GM18499 (cell line): Measurements from ENCODE around the gene RSL1D1.
A peak's percentile ranks its signal among the peaks of the same experiment; 100 is the strongest.
"Not testable (repeated sequence)": the region's sequence is repeated elsewhere in the genome, so short reads cannot be mapped to it uniquely, and the experiment has no call there.

Source experiments
- ATAC-seq: cut with Tn5 transposase; IDR thresholded peaks from one replicate; pipeline ENCODE4 v1.9.1; 2021; ENCODE audit warnings: moderate number of reproducible peaks; ENCODE audit not compliant: insufficient read depth, unreplicated experiment

The RSL1D1 gene

GRCh38 chr16:11799509-11800381 is 51.6 kb downstream of the RSL1D1 start:
- no peak for ATAC-seq

GRCh38 chr16:11799017-11799381 is 52.3 kb downstream of the RSL1D1 start:
- no peak for ATAC-seq

DNA sequence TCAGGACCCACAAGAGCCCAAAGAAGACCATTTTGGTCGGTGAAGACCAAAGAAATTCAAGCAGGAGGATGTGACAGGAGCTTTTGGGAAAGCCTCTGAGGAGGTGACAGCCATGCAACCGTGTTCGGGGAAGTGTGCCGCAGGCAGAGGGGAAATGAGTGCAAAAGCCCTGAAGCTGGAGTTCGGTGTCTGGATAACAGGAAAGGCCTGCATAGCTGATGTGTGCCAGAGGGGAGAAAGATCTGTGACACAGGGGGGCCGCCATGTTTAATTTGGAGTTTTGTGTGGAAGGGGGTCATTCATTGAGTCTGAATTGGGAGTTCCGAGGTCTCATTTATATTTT is 53.4 kb downstream of the RSL1D1 start:
- no peak for ATAC-seq

GRCh38 chr16:11797166-11797956 is 54.0 kb downstream of the RSL1D1 start, which contains the start of gene ZC3H7A:
Gene ZC3H7A, minus strand, starts transcription at chr16:11797258. Its CDS starts 14,904 bp downstream, at chr16:11782354.
- ATAC-seq, result peak; percentile 56

- no peak for ATAC-seq
Measured at GRCh38 chr16:11796227-11797165, 54.8 kb downstream of the RSL1D1 start.

DNA sequence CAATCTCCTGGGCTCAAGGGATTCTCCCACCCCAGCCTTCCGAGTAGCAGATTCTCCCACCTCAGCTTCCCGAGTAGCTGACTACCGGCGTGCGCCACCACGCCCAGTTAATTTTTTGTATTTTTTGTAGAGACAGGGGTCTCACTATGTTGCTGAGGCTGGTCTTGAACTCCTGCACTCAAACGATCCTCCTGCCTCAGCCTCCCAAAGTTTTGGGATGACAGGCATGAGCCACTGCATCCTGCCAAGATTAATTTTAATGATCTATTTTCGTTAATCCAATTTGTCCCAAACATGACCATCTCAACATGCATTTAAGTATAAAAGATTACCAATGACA is 55.5 kb downstream of the RSL1D1 start:
- no peak for ATAC-seq

DNA sequence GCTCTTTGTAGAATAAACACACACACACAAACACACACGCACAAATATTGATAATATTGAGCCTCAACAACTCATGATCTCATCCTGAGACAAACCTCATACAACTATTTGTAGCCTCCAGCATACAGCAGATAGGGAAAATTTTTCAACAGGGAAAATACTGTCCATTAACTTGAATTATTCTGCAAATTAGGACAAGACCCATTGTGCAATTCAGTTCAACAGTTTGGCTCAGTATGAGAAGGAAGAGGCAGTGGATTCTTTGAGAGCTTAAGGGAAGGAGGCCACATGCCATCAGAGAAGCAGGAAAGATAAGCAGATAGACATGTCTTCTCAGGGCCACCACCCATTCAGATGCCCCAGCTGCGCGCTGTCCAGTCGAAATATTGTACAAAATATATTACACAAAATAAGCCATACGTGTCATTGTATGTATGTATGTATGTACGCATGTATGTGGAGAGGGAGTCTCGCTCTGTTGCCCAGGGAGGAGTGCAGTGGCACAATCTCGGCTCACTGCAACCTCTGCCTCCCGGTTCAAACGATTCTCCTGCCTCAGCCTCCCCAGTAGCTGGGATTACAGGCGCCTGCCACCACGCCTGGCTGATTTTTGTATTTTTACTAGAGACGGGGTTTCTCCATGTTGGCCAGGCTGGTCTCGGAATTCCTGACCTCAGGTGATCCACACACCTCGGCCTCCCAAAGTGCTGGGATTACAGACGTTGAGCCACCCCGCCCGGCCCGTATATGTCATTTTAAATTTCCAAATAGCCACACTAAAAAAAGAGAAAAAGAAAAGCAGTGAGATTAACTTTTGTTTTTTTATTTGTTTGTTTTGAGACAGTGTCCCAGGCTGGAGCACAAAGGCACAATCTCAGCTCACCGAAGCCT is 56.1 kb downstream of the RSL1D1 start:
- no peak for ATAC-seq

GRCh38 chr16:11794447-11794846 is 56.9 kb downstream of the RSL1D1 start:
- ATAC-seq, result no peak

DNA sequence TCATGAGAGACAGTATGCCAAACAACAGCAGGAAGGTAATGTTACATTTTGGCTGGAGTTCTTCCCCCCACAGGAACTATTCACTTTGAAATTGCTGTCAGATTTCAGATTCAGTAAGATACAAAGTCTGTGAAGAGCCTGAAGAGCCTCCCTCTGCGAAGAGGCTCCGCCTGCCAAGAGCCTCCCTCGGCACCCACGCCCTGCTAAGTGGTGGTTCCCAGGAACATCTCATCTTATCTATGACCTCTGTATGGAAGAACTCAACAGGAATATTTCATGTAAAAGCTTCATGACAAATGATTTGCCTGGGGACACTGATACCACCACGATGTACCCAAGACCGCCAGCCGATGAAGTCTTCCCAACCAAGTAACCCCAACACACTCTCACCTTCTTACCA is 57.5 kb downstream of the RSL1D1 start:
- no peak for ATAC-seq

GRCh38 chr16:11792410-11793241 is 58.7 kb downstream of the RSL1D1 start:
- ATAC-seq, result no peak

- ATAC-seq, result no peak
Measured at GRCh38 chr16:11791144-11791828, 60.1 kb downstream of the RSL1D1 start.

DNA sequence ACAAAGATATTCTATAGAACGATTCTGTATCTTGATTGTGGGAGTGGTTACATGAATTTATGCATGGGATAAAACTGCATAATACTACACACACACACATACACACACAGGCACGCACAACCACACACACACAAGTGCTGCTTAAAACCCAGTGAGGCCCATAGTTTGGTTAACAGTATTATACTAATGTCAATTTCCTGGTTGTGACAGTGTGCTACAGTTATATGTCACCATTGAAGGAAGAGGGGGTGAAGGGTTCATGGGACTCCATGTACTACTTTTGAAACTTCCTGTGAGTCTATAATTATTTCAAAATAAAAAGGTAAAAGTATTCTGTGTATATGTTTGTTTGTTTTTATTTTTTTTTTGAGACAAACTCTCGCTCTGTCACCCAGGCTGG is 62.4 kb downstream of the RSL1D1 start:
- ATAC-seq, result no peak

GRCh38 chr16:11784980-11785599 is 66.3 kb downstream of the RSL1D1 start:
- ATAC-seq, result not testable (repeated sequence)

GRCh38 chr16:11784381-11784780 is 67.0 kb downstream of the RSL1D1 start:
- not testable (repeated sequence) for ATAC-seq

- ATAC-seq, result no peak
Measured at GRCh38 chr16:11784038-11784369, 67.3 kb downstream of the RSL1D1 start.
